Lower leg skin (tissue), 4 donors: ENCODE measurements around the gene ARHGEF19. TPM values are rescaled to one million over a fixed set of nuclear protein-coding genes. Genes with fewer than 3 reads are reported as not detected.
"Not testable (repeated sequence)": the region's sequence is repeated elsewhere in the genome, so short reads cannot be mapped to it uniquely, and the experiment has no call there.

Experiments
- DNase-seq, 2 donors: peaks; one replicate each; pipeline ENCODE4 v3.0.0-alpha.2; 2019; ENCODE audit warnings: low spot score in 2 of 2
- H3K4me3 ChIP-seq: fragments of 200-600 bp; sonication (generic); 2 replicates; pipeline ENCODE4 v1.5.1; 2017; ENCODE audit warnings: mild to moderate bottlenecking, low read depth; ENCODE audit not compliant: poor library complexity, severe bottlenecking
- POLR2A ChIP-seq, 2 donors: fragments of 450-650 bp; IDR thresholded peaks; one replicate each; pipeline ENCODE4 v1.6.1; 2016 to 2017; ENCODE audit warnings: antibody characterized with exemption in 2 of 2, mild to moderate bottlenecking in 1 of 2, moderate library complexity in 1 of 2
- WGBS, 2 donors: methylation state at CpG; one replicate each; pipeline ENCODE4 v1.1.5; 2018; 5-methylcytosine and 5-hydroxymethylcytosine counted together
- intact Hi-C: fragments of 100-400 bp; cut with DNase I; formaldehyde crosslinking; loops from one replicate; pipeline ENCODE4 v1.15.0; 2023; ENCODE audit warnings: low total_unique reads
- total RNA-seq, 4 donors: library from RNA; depleted of rRNA; stranded (reverse); fragments of >200 nt; gene quantifications; one replicate each; pipeline ENCODE4 v1.1.0, GENCODE V29; 2016
- TF ChIP-seq, protein P1 (sequence below), 3 donors: fragments of 450-650 bp; IDR thresholded peaks; one replicate each; pipeline ENCODE4 v1.5.1; 2016; ENCODE audit warnings: antibody characterized with exemption in 3 of 3, mild to moderate bottlenecking in 3 of 3, moderate library complexity in 2 of 3

Gene ARHGEF19
- total RNA-seq, 4 donors from 2014 or later, result 45.7 to 63.1 (median 48.5) TPM

DNA sequence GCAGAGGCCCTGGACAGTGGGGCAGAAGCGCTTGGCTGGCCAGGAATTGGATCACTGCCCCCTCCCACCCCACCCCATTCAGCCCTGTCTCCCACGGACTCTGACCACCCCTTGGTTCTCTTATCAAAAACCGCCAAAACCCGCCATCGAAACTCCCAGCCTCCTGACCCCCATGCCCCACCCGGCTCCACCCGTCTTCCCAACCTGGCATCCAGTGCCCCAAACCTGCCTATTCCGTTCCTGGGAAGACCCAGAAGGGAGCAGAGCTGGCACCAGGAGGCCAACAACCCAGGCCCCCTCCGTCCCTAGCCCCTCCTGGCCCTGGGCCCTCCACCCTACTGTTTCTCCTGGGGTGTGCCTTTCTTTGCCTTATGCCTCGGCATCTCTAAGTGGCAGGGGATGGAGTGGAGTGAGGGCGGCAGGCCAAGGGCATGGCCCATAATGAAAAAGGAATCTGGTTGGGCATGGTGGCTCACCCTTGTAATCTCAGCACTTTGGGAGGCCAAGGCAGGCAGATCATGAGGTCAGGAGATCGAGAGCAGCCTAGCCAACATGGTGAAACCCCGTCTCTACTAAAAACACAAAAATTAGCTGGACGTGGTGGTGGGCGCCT lies 40.1 kb downstream of the ARHGEF19 start:
- no peak overlapping the region for H3K4me3 ChIP-seq
- no peak for DNase-seq
- intact Hi-C loops, result no loop called here
- 95 to 97% methylated on average over 15 of the region's 15 CpGs for WGBS, 2 donors
- no peak for TF ChIP-seq POLR2A (IDR thresholded peaks at IDR 0.05)
- TF ChIP-seq, protein P1, sequence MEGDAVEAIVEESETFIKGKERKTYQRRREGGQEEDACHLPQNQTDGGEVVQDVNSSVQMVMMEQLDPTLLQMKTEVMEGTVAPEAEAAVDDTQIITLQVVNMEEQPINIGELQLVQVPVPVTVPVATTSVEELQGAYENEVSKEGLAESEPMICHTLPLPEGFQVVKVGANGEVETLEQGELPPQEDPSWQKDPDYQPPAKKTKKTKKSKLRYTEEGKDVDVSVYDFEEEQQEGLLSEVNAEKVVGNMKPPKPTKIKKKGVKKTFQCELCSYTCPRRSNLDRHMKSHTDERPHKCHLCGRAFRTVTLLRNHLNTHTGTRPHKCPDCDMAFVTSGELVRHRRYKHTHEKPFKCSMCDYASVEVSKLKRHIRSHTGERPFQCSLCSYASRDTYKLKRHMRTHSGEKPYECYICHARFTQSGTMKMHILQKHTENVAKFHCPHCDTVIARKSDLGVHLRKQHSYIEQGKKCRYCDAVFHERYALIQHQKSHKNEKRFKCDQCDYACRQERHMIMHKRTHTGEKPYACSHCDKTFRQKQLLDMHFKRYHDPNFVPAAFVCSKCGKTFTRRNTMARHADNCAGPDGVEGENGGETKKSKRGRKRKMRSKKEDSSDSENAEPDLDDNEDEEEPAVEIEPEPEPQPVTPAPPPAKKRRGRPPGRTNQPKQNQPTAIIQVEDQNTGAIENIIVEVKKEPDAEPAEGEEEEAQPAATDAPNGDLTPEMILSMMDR (IDR thresholded peaks at IDR 0.05), result no peak

DNA sequence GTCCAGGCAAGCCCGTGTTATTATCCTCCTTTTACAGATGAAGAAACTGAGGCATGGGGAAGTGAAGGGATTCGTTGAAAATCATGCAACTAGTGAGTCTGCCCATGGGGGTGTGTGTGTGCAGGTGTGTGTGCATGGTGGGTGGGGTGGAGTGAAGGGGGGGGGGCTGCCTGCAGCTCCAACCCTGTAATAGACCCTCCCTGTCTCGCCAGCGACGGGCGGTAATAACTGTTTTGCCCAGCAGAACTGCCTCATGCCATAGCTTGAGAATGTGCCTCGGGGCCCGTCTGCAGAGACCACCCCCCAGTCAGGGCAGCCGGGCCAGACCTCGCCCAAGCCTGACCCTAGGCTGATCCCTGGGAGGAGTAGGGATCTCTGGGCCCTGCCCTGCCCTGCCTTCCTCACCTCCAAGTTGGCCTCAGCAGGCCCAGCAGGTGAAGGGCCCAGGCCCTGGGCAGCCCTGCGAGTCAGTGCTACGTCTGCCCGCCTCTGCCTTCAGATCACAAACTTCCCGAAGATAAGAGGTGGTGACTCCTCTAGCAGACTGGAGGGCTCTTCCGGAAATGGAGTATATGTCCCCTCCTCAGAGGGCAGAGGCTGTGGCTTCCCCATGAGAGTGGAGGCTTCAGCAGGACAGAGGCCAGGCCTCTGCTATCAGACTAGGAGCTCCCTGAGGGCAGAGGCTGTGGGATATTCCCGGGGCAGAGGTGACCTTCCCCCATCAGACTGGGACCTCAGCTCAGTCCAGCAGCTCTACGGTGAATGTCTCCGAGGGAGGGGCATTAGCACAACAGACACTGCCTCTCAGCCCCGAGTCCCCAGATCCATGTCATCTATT lies 40.9 kb downstream of the ARHGEF19 start:
- H3K4me3 ChIP-seq, result no peak overlapping the region
- intact Hi-C loops, result no loop called here
- DNase-seq, result no peak
- WGBS, 2 donors, result 80 to 81% methylated on average over 11 to 15 of the region's 19 CpGs
- TF ChIP-seq, protein P1 (IDR thresholded peaks at IDR 0.05), result no peak
- no peak for TF ChIP-seq POLR2A (IDR thresholded peaks at IDR 0.05)

DNA sequence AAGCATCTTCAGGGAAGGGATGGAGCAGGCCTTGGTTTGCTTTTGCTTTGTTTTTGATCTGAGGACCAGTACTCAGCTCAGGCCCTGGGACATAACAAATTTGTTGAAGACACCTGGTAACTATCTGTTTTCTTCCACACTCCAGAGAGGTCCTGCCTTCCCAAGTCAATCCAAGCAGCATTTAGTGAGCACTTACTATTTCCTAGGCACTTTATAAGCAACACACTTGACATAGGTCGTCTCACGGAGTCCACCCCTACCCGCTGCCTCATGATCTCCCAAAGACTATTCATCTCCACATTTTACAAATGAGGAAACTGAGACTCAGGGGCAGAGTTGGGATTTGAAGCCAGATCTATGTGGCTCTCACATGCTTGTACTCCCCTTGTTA lies 42.2 kb downstream of the ARHGEF19 start:
- TF ChIP-seq, protein P1 (IDR thresholded peaks at IDR 0.05), result no peak
- no peak for TF ChIP-seq POLR2A (IDR thresholded peaks at IDR 0.05)
- H3K4me3 ChIP-seq, result no peak overlapping the region
- intact Hi-C loops, result no loop called here
- 88 to 92% methylated on average over 3 of the region's 3 CpGs for WGBS, 2 donors
- no peak for DNase-seq

DNA sequence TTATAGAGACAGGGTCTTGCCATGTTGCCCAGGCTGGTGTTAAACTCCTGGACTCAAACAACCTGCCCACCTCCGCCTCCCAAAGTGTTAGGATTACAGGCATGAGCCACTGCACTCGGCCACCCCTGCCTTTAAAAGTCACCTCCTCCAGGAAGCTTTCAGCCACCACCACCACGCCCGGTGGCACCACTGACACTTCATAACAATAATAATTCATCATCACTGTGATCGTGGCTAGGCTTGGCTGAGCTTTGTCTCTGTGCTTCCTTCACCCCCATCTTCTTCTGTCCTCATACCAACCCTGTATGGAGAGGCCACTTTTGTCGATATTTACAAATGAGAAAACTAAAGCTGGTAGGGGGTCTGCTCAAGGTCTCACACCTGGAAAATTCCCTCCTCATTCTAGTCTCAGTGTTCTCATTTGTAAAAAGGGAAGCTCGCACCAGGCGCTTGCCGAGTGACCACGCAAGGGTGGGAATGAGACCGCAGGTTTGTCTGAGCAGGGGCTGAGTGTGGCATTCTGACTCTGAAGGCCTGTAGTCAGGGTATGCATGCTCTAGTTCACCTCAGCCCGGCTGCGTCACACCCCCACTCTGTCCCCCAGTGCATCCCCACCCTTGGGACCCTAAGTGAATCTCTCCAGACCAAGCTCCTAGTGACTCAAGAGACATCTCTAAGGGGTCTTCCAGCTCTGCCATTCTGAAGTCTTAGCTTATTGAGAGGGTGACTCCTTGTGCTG lies 43.7 kb downstream of the ARHGEF19 start:
- WGBS, 2 donors, result 73 to 79% methylated on average over 12 to 13 of the region's 13 CpGs
- no peak for DNase-seq

DNA sequence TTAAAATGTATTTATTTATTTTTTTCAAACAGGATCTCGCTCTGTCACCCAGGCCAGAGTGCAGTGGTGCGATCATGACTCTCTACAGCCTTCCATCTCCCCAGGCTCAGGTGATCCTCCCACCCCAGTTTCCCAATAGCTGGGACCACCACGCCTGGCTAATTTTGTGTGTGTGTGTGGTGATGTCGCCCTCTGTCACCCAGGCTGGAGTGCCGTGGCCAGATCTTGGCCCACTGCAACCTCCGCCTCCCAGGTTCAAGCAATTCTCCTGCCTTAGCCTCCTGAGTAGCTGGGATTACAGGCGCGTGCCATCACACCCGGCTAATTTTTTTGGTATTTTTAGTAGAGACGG lies 44.3 kb downstream of the ARHGEF19 start:
- DNase-seq, H3K4me3 ChIP-seq, intact Hi-C loops: not testable (repeated sequence)
- 63 to 65% methylated on average over 10 of the region's 10 CpGs for WGBS, 2 donors

More for the DNA sequence above, 43.7 kb downstream of the ARHGEF19 start:
- H3K4me3 ChIP-seq, result no peak overlapping the region
- intact Hi-C loops, result no loop called here
- TF ChIP-seq POLR2A (IDR thresholded peaks at IDR 0.05), result no peak
- TF ChIP-seq, protein P1 (IDR thresholded peaks at IDR 0.05), result no peak
